LNCAP (cell line): Measurements from ENCODE around the gene TMC3.

Source experiments
- TF ChIP-seq, protein P1 (sequence below): fragments of 450-650 bp; IDR thresholded peaks from 2 replicates; pipeline ENCODE4 v1.5.1; 2017; ENCODE audit warnings: mild to moderate bottlenecking

Gene TMC3

DNA sequence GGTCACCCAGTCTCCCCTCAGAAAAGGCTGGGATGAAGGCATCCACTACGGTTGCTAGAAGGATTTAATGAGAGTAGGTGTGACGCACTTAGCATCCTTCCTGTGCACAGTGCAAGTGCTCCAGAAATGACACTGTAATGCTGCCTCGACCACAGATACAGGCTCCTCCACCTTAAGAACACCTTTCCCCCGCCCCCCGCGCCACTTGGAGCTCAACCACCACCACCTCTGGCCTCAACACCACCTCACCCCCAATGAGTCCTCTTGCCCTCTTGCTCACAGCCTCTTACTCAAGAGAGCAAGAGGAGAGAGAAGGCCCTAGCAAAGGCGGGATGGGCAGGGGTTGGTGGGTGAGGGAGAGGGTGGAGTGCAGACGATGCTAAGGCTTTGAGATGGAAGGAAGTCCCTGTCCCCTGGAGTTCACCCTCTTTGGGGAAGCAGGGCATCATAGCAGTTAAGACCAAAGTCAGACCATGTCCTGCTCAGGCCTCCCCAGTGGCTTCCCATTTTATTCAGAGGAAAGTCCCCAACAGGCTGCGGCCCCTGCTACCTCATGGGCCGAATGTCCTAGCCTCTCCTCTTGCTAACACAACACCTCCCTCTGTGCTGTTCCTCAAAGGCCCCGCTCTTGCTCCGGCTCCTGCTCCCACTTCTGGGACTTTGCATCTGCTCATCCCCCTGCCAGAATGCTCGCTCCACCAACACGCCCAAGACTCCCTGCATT, 58.4 kb downstream of the TMC3 start:
- TF ChIP-seq, protein P1, sequence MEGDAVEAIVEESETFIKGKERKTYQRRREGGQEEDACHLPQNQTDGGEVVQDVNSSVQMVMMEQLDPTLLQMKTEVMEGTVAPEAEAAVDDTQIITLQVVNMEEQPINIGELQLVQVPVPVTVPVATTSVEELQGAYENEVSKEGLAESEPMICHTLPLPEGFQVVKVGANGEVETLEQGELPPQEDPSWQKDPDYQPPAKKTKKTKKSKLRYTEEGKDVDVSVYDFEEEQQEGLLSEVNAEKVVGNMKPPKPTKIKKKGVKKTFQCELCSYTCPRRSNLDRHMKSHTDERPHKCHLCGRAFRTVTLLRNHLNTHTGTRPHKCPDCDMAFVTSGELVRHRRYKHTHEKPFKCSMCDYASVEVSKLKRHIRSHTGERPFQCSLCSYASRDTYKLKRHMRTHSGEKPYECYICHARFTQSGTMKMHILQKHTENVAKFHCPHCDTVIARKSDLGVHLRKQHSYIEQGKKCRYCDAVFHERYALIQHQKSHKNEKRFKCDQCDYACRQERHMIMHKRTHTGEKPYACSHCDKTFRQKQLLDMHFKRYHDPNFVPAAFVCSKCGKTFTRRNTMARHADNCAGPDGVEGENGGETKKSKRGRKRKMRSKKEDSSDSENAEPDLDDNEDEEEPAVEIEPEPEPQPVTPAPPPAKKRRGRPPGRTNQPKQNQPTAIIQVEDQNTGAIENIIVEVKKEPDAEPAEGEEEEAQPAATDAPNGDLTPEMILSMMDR = no peak

- TF ChIP-seq, protein P1 = no peak
Measured at GRCh38 chr15:81314378-81314777, 59.6 kb downstream of the TMC3 start.

DNA sequence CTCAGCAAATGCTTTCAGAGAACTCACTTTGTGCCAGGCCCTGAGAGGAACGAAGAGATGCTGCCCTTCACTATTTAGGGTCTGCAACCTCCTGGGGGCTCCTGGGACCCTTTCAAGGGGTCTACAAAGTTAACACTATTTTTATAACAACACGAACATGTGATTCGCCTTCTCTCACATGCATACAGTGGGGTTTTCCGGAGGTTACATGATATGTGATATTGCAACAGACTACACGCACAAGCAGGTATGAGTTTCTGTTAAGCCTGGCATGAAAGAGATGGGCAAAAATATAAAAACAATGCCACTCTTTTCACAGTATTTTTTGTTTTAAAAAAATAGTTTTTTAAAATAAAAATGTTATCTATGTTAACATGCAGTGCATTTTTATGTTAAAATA, 60.3 kb downstream of the TMC3 start:
- TF ChIP-seq, protein P1 = no peak

- TF ChIP-seq, protein P1 = no peak
Measured at GRCh38 chr15:81312790-81313543, 61.0 kb downstream of the TMC3 start.

DNA sequence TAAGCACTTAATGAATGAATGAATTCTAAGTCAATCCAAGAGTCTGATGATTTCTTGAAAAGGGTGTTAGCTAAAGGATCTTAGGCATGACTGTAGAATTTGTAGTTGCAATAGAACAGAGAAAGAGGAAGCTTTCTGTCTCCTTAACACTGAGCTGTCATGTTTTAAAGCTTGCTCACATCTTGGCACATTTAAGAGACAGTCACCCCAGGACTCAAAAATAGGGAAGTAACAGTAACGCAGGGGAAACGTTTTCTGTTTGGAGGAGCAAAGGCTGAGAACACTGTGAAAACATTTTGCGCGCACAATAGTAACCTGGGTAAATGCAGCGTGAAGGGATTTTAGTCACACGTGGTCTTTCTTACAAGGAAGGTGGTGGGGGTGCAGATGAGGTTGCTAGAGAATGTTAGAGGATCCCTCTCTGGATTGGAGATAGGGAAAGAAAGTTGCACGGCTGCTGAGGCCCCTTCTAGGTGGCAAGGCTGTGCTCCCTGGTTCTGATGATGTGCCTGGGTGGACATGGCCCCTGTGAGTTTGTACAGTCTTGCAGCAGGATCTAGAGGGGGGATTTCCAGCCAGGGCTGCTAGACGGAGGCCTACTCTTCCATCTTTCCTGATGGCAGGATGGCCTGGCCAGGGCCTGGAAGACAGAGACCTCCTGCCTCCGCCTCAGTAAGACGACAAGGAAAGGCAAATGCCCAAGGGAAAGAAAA, 62.1 kb downstream of the TMC3 start:
- TF ChIP-seq, protein P1 = no peak

GRCh38 chr15:81310480-81310879, 63.5 kb downstream of the TMC3 start:
- TF ChIP-seq, protein P1 = no peak

DNA sequence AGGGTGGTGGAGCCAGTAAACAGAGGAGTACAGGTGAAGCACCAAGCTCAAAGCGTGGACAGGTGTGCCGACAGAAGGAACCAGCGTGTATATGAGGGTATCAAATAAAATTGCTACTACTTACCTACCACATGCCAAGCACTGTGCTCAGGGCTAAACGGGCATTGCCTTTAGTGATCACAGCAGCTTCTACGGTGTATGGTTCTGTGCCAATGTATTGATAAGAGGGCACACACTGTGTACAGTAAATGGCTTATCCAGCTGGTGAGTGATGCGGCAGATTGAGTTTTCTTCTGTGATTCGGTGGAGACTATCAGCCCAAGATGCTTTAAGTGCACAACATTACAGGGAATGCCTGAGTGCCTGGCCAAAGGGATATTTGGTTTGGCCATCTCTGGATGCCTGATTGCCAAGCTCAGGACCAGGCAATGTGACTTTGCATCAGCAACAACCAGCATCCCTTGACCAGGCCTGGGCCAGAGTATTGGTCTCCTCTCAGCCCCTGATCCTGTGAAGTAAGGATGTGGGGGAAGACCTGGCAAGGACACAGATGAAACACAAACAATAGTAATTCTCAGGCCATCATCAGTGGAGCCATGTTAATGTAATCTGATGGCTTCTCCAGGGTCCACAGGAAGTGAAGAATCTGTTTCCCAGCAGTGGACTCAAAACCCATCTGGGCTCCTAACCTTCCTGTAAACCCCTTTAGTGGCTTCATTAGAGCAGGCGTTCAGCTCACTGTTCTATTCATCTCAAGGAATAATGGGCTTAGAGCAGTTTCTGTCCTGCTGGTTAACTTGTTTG, 64.2 kb downstream of the TMC3 start:
- TF ChIP-seq, protein P1 = no peak
